ENCODE data around the gene ZNHIT2.

GRCh38 chr11:65156256-65156655 is 38.8 kb upstream of the ZNHIT2 start:
- TF ChIP-seq CTCF (IDR thresholded peaks at IDR 0.05), result no peak
- TF ChIP-seq SIN3A (IDR thresholded peaks at IDR 0.05; ENCODE audit: borderline replicate concordance, insufficient read depth, low read depth, low read length), result no peak
- no peak for TF ChIP-seq POLR2AphosphoS5 (IDR thresholded peaks at IDR 0.05; ENCODE audit: low read depth, low read length)
- TF ChIP-seq TCF7L2 (IDR thresholded peaks at IDR 0.05; ENCODE audit: low read depth, low read length), result no peak

All from Panc1 (cell line).